Left renal cortex interstitium (tissue), 4 donors: ENCODE measurements around the gene CTDSP2. TPM values are rescaled to one million over a fixed set of nuclear protein-coding genes. Genes with fewer than 3 reads are reported as not detected.
"Not testable (repeated sequence)": the region's sequence is repeated elsewhere in the genome, so short reads cannot be mapped to it uniquely, and the experiment has no call there.

ENCODE experiments used
- DNase-seq, 4 donors: peaks; one replicate each; pipeline ENCODE4 v3.0.0-alpha.2; 2013; ENCODE audit warnings: low read depth in 4 of 4, low spot score in 2 of 4, missing footprints in 1 of 4
- polyA plus RNA-seq, 4 donors: library from polyadenylated mRNA; unstranded; fragments of 120-200 nt; gene quantifications; one replicate each; pipeline ENCODE4 v1.2.1, GENCODE V29; 2013; ENCODE audit not compliant: insufficient read length in 4 of 4

CTDSP2 gene
- polyA plus RNA-seq, 4 donors = 237 to 283 (median 255) TPM

DNA sequence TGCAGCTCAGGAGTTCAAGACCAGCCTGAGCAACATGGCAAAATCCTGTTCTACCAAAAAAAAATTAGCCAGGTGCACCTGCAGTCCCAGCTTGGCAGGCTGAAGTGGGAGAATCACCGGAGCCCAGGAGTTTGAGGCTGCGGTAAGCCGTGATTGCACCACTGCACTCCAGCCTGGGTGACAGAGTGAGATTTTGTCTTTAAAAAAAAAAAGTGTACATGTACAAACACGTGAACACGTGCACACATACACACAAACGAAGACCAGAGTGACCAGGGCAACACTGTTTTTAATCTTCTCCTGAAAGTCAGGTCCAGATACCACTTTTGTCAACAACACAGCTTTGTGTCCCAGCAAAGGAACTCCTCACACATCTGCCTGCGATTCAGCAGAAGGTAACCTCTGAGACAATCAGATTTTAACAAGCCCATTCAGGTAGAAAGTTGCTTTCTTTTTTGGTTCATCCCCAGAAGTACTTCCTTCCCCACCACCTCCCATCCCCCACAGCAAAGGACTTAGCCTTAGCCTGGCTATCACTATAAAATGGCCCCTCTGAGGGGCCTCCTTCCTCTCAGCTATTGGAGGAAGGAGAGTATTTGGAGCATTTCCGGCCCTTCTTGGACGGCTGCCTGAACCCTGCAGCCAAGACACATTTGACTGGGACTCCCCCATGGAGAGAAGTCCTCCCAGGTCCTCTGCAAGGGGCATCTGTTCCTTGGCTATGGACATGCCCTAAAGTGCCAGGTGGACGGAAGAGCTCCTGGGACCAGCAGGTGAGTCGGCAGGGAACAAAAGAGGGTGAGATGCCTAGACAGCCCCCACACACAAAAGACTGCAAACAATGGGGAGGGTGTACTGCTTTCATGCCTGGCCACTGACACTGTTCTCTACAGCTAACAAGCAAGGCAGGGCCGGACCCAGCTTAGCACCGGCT, 9.8 kb downstream of the CTDSP2 start:
- peak in 3 of 4 donors; percentile 72 to 92 (median 84) for DNase-seq

DNA sequence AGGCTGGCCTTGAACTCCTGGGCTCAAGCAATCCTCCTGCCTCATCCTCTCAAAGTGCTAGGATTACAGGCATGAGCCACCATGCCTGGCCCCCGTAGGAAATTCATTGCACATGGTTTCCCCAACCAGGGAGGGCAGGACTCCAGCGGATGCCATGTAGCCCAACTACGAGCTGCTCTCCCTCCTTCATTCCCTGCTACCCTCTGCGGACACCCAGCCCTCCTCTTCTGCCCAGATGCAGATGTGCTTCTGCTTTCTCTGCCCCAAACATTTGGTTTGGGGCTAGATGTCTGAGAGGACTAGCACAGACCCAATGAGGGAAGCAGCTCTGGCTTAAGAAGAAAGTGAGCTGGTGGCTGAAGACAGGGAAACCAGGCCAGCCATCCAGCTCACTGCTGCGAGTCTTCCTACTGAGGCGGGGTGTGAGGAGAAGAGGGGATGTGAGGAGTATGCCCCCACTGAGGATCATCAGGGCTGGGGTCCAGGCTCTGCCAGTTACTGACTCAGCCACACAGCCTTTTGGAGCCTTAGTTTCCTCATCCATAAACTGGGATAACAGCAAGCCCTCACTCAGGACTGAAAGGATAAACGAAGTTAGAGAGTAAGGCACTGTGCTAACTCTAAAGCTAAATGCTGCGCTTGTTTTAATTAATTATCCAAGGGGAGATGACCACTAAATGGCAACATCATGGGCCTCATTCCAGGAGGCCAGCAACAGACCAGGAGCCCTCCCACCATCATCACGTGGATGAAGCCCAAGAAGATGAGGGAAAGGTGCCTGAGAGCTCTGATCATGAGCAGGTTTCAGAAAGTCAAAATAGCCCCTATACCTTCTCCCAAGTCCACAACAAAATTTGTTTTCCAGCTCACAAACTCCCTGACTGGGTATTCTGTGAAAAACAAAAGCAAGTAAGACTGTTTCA, 10.9 kb downstream of the CTDSP2 start:
- no peak for DNase-seq

DNA sequence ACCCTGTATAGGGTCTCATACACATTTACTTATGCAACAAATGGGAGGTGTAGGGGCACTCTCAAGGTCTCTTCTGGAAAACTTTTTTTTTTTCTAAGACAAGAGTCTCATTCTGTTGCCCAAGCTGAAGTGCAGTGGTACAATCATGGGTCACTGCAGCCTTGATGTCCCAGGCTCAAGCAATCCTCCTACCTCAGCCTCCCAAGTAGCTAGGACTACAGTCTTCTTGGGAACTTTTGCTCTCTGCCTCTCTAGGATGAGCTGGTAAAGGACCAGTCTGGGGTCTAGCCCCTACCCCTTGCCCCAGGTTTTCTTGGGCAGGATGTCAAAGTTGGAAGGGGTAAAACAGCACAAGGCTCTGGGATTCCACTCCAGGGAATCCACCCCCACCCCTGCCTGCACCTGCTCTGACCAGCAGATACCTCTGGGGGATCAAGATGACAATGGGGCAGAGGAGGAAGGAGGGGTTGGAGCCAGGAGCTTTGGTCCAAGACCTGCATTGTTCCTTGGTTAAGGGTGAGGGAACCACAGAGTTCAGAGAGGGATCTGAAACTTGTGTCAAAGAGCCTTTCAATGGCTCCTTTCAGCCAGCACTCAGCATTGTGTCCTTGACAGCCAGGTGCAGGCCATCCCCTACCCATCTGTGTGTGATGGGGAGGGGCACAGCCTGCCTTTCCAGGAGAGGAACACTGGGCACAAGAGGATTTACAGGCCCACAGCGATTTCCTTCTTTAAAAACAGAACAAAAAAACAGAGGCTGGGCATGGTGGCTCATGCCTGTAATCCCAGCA, 12.2 kb downstream of the CTDSP2 start:
- no peak for DNase-seq

DNA sequence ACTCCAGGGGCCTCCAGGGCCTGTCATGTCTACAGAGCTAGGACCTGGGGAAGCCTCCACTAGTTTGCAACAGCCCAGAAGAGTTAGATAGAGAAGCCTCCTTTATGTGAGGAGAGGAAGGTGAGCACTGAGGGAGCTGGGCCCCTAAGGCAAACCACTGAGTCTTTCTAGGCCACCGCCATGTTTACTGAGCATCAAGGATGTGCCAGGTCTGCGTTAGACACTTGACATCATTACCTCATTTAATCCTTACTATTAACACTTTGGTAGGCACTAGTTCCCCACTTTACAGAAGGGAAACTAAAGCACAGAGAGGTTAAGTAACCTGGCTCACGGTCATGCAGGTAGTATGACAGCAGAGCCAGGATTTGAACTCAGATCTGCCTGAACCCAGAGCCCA, 12.9 kb downstream of the CTDSP2 start:
- DNase-seq = no peak

DNA sequence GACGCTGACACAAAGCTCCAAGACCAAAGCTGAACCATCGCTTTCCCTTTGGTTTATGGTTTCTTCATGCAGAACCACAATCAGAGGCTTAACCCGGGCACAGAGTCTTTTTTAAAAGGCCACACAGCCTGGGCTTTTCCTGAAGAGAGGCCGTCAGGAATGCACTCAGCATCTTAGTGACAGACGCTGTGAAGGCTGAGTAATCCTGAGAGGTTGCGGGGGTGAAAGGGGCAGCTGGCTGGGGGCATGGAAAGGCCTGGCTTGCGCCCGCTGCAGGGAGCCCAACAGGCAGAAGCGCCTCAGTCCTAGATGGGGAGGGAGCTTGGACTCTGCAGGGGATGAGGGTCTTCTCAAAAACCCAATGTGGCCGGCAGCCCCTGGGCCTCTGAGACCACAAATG, 13.6 kb downstream of the CTDSP2 start:
- no peak for DNase-seq

DNA sequence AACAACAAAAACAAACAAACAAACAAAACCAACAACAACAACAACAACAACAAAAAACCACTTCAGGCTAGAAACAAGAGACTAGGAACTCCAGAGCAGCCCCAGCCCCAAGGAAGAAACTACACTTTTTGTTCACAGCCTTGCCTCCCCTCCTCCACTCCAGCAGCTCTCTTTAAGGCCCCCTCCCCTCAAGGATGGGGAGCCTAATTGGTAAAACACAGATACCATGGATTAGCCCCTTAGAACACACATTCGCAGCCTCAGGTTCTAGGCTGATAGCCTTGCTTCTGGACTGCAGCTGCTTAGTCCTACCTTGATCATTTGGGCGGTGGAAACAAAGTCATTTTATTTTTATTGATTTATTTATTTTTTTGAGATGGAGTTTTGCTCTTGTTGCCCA, 16.1 kb downstream of the CTDSP2 start:
- no peak for DNase-seq

DNA sequence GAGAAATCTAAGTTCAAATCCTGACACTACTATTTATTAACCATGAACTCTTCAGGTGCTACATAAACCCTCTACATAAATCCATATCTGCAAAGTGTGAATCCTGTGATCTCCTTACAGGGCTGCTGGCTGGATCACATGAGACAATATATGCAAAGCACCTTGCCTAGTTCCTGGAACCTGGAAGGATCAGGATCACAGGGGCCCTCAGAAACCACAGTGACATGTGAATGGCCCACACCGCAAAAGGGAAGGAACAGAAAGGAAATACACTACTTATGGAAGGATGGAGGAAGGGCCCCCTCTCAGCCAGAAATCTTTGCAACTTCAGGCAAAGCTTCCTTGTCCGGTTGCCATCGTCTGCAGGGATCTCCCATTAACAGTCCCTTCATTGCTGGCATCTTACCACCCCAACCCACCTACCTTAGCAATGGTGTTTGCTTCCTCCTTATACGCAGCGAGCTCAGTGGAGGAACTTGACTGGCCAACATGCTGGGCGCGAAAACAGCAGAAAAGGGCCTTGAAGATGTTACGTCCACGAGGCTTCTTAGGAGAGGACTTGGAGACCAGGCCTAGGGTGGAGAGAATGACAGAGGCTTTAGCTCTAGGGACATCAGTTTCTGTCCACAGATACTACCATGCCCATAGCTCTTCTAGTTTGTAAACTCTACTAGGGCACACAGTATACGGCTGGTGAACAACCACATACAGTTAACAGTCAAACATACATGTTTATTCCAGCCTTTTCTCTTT, 17.3 kb downstream of the CTDSP2 start:
- DNase-seq = no peak

DNA sequence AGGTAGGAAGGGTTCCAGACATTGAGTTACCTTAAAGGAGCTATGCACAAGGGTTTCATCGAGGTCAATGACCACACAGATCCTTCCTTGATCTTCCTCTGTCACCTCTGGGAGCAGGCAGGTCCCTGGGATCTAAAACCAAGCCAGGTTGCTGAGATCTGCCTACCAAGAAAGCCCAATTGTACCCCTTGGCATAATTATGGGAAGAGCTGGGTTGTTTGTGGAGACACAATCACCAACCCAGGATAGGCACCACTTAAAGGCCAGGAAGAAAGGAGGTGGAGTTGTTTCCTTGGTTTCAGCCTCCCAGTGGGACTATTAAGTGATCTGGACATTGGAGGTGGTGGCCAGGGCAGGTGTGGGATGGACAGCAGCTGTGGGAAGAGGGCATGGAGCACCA, 19.6 kb downstream of the CTDSP2 start:
- DNase-seq = no peak

DNA sequence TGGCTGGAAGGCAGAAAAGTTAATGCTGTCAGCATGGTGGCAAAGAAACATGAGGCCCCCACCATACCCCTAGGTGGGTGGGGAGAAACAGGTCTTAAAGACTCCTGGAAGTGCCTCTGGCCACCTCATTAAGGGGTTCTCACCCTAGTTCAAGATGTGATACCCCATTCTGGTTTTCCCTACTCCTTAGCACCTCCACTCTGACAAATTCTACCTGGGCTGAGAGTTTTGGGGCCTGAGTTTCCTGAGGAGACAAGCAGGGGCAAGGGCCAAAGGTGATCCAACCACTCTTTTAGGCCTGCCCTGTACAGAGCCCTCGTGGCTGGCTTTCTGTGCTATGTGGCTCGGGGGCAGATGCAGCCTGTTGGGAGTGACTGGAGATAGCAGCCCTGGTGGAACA, 20.1 kb downstream of the CTDSP2 start:
- DNase-seq = no peak

DNA sequence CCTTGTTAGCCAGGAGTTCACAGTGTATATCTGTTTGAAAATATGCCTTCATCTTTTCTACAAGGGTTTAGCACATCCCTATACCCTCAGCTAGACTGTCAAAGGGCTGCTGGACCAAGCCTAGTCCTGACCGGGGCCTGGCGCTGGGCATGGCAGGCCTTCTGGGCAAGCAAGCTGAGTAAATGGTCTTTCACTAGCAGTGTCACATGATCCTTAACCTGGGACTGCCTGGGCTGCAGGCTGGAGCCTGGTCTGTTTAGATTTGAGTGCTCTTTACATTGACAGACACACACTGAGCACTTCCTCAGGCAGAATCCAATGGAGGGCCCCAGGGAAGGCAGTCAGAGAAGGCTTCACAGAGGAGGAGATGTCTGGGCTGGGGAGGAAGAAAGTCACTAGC, 21.1 kb downstream of the CTDSP2 start:
- no peak for DNase-seq

DNA sequence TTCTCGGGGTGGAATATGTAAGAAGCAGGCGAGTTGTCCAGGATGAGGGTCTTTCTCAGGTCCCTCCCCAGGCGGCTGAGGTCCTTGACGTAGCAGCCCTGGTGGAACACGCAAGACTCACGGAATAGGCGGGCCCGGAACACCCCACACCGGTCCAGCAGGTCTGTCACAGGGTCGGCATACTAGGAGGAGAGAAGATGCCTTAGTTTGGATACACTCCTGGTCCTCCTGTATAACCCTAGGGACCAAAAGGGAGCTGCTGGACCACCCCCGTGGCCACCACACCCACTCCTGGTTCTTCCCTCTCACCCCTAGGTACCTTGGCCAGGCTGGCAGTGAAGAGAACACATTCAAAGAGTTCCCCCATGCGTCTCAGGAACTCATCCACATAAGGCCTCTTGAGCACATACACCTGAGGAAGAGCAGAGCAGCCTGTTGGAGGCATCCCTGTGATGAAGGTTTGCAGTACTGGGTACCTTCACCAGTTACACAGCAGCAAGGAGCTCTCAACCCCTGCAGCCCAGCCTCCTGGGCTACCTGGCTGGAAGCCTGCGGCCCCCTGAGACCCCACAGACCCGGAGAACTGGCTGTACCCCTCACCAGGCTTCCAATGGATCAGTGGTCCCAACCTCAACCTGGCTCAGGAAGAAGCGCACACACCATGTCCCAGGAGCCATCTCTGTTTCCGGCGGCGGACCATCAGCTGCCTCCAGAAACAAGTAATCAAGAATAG, 22.5 kb downstream of the CTDSP2 start:
- DNase-seq = no peak

DNA sequence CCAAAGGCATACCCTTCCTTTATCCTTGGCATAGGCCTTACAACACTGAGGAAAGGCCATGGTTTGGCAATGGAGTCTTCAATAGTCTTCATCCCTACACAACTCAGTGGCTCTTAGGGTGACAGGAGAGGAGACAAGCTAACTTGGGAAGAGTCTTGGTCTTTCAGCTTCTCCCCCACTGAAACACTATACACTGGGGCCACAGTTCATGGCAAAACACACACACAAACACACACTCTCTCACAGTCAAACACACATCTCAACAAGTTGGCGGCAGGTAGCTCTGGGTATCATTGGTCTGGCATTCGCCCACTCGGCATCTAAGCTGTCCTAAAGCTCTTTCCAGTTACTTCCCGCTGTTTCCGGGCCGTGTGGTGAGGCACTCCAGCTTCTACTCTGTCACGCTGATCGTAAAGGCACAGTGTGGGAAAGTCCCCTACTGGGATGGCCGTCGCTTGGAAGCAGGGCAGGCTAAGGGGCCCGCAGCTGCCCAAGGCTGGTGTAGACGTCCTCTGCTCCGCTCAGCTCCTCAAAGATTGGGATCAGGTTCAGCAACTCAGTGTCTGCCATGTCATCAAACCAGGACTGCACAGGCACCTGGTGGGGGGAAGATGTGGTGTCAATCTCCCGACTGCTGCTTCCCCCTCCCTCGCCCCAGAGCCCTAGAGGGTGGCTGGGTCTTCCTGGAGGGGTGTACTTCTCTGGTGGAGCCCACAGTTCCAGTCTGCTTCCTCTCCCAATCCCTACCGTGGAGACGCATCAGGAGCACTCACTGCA, 23.2 kb downstream of the CTDSP2 start:
- DNase-seq = no peak

DNA sequence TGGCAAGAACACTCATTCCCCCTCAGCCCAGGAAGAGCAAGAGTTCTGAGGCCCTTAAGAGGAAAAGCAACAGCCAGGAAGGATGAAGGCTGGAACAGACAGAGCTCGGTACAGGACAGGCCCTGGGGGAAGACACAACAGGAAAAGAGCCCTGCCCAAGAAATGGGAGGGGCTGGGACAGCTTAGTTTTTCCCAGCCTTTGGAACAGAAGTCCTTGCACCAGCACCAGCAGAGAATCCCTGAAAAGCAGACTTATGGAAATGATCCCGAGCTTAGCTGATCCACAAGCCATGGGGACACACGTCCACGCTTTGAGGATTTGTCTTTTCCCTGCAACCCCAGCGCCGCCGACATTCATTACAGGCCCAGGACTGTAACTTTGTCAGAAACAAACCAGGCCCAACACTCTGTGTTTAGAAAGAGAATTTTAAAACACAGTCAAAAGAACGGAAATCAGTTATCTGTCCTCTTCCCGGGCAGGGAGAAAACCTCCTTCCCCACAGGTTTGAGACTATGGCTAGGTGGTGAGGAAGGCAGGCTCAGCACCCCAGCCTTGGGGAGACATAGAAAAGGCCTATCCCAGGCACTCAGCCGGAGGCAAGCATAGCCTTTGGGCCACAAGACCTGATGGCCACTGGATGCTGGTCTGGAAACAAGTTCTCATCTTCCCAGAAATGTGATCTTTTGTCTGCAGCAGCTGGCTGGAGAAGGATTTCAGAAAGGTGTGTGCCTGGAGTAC, 24.0 kb downstream of the CTDSP2 start:
- DNase-seq = no peak

DNA sequence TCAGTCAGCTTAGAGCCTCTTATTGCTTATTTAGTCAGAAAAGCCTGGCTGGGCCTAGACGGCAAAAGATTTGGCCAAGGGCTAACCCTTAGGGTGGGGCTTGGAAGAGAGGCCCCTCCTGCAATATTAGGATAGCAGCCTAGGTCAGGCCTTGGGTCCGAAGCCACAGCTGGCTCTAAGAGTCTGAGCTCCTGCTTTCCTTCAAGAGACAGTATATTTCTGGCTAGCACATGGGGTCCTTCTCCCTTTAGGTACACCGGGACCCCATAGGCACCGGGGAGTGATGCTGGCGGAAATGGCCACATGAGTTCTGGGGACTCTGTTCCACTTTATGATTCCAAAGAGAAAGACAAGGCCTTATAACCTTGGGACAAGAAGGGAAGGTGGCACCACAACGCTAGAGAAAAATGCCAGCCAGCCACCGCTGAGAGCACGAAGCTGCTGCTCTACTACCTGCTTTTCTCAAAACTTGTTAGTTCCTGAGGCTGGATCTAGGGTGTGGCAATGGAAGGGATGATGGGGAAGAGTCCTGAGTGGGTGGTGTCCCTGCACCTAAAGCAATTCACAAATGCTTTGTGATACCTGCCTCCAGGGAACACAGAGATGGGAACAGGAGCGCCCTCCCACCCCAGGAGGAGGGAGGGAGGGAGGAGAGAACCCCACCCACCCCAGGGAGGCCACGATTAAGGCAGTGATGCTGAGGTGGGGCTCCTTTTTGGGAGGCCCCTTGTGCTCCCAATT, 24.9 kb downstream of the CTDSP2 start:
- no peak for DNase-seq

DNA sequence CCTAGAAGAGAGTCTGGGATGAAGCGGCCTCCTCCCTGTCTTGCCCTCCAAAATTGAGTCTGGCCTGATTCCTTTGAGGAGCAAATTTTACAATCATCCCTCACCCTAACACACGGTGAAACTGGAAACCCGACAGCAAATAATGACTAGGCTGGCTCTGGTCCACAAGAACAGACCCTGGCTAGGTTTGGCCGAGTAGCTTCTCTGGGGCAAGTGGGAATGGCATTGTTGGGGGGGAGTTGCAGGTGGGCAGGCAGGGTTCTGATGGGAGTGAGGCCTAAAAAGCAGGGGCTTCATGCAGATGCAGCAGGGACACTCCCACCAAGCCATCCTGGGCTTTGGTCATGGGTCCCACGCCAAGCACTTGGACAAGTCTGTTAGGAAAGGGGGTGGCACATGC, 25.5 kb downstream of the CTDSP2 start:
- DNase-seq = not testable (repeated sequence)

DNA sequence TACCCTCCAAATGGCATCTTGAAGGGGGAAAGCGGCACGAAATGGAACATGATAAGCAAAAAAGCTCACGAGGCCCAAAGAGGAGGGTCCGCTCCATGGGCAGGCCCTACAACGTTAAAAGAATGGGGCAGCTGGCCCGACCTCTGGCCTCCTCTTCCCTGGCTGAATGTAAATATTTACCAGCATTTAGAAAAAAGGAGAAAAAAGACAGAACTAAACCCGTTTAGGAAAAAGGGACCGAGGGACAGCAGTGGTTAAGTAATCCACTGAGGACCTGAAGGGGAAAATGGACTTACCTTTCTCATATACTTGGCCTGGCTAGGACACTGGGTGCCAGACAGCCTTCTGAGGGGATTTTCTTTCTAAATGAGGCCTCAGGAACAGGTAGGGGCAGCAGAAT, 26.4 kb downstream of the CTDSP2 start:
- not testable (repeated sequence) for DNase-seq

DNA sequence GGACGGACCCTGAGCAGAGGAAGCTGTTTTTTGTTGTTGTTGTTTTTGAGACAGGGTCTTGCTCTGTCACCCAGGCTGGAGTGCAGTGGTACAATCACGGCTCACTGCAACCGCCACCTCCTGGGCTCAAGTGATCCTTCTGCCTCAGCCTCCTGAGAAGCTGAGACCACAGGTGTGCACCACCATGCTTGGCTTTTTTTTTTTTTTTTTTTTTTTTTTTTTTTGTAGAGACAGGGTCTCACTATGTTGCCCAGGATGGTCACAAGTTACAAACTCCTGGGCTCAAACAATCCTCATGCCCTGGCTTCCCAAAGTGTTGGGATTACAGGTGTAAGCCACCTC, 28.6 kb downstream of the CTDSP2 start:
- DNase-seq = not testable (repeated sequence)
